Measurements from ENCODE around the gene NRCAM.

The NRCAM gene

DNA sequence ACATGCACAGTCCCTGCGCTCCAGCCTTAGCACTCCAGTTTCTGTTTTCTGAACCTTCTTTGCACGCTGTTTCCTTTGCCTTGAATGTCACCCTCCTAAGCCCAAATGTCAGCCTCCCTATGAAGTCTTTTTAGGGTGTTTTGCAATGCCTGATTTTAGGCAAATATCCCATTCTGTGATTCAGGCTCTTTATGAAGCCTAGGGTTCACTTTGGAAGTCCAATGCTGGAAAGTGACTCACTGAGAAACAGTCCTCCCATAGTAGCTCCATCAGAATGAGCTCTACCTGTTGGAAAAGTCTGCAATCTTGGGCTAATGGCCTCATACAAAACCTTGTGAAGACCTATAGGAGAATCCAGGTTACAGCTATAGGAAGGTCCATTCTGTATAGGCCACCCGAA is 331.4 kb downstream of the NRCAM start:
- no peak for TF ChIP-seq SPI1 (IDR thresholded peaks at IDR 0.05; ENCODE audit: low read depth, low read length)
- TF ChIP-seq POLR2AphosphoS5 (IDR thresholded peaks at IDR 0.05; ENCODE audit: low read depth, low read length), result no peak
- TF ChIP-seq POU2F2 (IDR thresholded peaks at IDR 0.05; ENCODE audit: low read depth, low read length), result no peak
- no peak for TF ChIP-seq PAX5 (IDR thresholded peaks at IDR 0.05; ENCODE audit: insufficient read depth, low read length, severe bottlenecking)
- no peak for TF ChIP-seq POLR2A (IDR thresholded peaks at IDR 0.05; ENCODE audit: low read depth, low read length)
- no peak for TF ChIP-seq TAF1 (IDR thresholded peaks at IDR 0.05; ENCODE audit: low read depth, low read length)
- no peak for FAIRE-seq

DNA sequence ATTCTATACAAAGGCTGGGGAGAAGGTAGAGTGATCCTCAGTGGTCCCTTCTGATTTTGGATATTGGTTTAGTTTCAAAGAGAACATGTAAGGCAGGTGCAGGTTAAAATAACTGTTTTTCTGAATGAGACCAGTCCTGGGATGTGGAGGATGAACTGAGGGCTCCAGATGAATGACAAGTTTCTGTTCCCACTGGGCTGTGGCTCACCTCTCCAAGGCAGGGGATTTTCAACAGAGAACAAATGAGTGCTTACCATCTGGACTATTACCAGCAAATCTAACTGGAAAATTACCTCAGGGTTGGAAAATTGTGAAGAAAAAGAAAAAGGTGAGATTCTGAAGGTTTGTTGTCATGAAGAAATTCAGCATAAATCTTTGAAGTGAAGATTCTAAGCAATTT is 334.1 kb downstream of the NRCAM start:
- FAIRE-seq (no peak), DNase-seq (ENCODE audit: insufficient read length, low spot score) (no peak)
- no peak for TF ChIP-seq PAX5 (IDR thresholded peaks at IDR 0.05; ENCODE audit: insufficient read depth, low read length, severe bottlenecking)
- peak; percentile 56 for TF ChIP-seq SPI1 (IDR thresholded peaks at IDR 0.05; ENCODE audit: low read depth, low read length)
- TF ChIP-seq POU2F2 (IDR thresholded peaks at IDR 0.05; ENCODE audit: low read depth, low read length), result no peak
- no peak for TF ChIP-seq POLR2A (IDR thresholded peaks at IDR 0.05; ENCODE audit: low read depth, low read length)
- no peak for TF ChIP-seq POLR2AphosphoS5 (IDR thresholded peaks at IDR 0.05; ENCODE audit: low read depth, low read length)

More for the DNA sequence above, 331.4 kb downstream of the NRCAM start:
- no peak for DNase-seq (ENCODE audit: insufficient read length, low spot score)

DNA sequence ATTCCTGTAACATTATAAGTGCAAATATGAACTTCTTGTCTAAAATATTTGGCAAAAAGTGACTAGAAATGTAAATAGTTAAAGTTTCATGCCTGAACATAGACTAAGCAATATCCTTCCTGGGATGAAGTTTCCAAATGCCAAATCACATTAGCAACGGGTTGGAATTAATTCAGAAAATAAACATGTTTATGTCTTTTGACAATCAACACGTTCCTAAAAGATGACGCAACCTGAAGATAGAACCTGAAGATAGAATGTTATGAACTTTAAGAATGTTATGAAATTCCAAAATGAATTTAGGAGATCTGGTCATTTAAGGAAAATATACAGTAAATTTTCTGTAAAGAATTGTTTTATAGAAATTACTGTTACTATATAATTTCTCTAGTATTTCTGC is 335.3 kb downstream of the NRCAM start:
- TF ChIP-seq SPI1 (IDR thresholded peaks at IDR 0.05; ENCODE audit: low read depth, low read length) (no peak), POU2F2 (IDR thresholded peaks at IDR 0.05; ENCODE audit: low read depth, low read length) (no peak), PAX5 (IDR thresholded peaks at IDR 0.05; ENCODE audit: insufficient read depth, low read length, severe bottlenecking) (no peak)
- DNase-seq (ENCODE audit: insufficient read length, low spot score) (no peak), FAIRE-seq (no peak)

DNA sequence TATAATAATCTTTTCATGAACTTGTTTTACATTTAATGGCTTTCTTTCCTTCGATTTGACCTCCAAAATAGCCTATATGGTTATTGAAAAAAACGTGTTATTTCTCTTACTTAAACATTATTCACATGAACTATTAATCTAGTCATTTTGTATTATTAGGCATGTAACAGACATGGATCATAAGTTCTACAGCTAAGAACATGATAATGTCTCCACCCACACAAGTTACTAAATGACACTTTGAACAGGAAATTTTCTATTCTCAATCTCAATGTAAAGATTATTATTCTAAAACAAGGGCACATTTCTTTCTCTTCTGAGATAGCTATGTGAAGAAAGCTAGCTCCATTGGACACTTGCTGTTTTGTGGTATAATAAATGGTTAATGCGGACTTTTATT is 336.0 kb downstream of the NRCAM start:
- FAIRE-seq, result peak; percentile 26
- DNase-seq (ENCODE audit: insufficient read length, low spot score), result no peak
- TF ChIP-seq POLR2A (IDR thresholded peaks at IDR 0.05; ENCODE audit: low read depth, low read length) (no peak), POLR2AphosphoS5 (IDR thresholded peaks at IDR 0.05; ENCODE audit: low read depth, low read length) (no peak), SPI1 (IDR thresholded peaks at IDR 0.05; ENCODE audit: low read depth, low read length) (no peak), TAF1 (IDR thresholded peaks at IDR 0.05; ENCODE audit: low read depth, low read length) (no peak), PAX5 (IDR thresholded peaks at IDR 0.05; ENCODE audit: insufficient read depth, low read length, severe bottlenecking) (no peak), POU2F2 (IDR thresholded peaks at IDR 0.05; ENCODE audit: low read depth, low read length) (no peak)

DNA sequence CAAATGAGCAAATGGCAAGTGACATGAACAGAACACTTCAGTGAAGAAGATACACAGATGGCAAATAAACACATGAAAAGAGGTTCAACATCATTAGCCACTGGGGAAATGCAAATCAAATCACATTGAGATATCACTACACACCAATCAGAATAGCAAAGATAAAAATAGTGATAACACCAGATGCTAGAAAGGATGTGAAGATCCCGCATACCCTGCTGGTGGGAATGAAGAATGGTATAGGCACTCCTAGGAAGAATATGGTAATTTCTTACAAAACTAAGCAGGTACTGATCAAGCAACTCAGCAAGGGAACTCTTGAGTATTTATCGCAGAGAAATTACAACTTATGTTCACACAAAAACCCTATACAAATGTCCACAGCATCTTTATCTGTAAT is 337.3 kb downstream of the NRCAM start:
- no peak for DNase-seq (ENCODE audit: insufficient read length, low spot score)
- FAIRE-seq, result no peak
- TF ChIP-seq POLR2A (IDR thresholded peaks at IDR 0.05; ENCODE audit: low read depth, low read length), result no peak
- no peak for TF ChIP-seq PAX5 (IDR thresholded peaks at IDR 0.05; ENCODE audit: insufficient read depth, low read length, severe bottlenecking)
- TF ChIP-seq SPI1 (IDR thresholded peaks at IDR 0.05; ENCODE audit: low read depth, low read length), result no peak
- TF ChIP-seq POU2F2 (IDR thresholded peaks at IDR 0.05; ENCODE audit: low read depth, low read length), result no peak
- no peak for TF ChIP-seq POLR2AphosphoS5 (IDR thresholded peaks at IDR 0.05; ENCODE audit: low read depth, low read length)
- TF ChIP-seq TAF1 (IDR thresholded peaks at IDR 0.05; ENCODE audit: low read depth, low read length), result no peak

DNA sequence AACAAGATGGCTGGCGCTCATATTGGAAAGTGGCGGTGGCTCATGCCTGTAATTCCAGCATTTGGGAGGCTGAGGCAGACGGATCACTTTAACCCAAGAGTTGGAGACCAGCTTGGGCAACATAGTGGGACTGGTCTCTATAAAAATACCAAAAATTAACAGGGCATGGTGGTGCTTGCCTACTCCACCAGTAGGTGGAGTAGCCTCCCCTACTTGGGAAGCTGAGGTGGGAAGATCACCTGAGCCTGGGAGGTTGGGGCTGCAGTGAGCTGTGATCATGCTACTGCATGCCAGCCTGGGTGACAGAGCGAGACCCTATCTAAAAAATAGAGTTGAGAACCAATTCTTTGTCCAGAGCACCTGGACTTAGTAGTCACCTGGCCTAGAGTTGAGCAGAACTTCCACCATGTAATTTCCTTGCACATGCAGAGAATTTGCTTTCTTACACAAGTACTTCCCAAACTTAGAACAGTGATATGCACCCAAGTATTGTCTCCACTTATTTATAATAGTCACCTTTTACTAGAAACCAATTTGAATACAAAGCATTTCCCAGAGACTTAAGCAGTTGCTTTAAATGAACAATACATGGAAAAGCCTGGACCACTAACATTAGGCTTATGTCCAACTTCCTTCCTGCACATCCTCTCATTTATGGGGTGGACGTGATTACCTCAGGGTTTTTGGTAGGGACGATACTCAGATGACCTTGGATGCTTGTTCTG is 342.0 kb downstream of the NRCAM start:
- TF ChIP-seq POU2F2 (IDR thresholded peaks at IDR 0.05; ENCODE audit: low read depth, low read length) (0 out of 2 replicates have a peak, but pooled peaks have one; percentile 29), POLR2A (IDR thresholded peaks at IDR 0.05; ENCODE audit: low read depth, low read length) (no peak), SPI1 (IDR thresholded peaks at IDR 0.05; ENCODE audit: low read depth, low read length) (no peak), PAX5 (IDR thresholded peaks at IDR 0.05; ENCODE audit: insufficient read depth, low read length, severe bottlenecking) (no peak)
- DNase-seq (ENCODE audit: insufficient read length, low spot score) (no peak), FAIRE-seq (peak; percentile 93)

DNA sequence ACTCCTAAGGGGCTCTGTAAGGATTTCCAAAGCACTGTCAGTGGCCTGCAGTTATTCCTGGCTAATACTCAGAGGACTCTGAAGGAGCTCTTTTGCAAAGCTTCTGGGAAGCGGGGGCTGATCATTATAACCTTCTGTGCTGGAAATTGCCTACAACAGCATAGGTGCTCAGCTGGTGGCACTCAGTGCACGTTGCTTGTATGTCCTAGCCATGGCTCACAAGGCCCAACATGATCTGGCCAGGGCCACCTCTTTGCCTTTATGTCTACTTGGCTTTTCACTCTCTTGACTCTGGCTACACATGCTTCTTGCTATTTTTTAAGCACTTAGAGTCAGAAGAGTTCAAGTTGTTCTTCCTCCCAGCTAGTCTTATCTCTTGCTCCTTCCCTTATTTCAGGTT is 343.6 kb downstream of the NRCAM start:
- DNase-seq (ENCODE audit: insufficient read length, low spot score), result no peak
- no peak for TF ChIP-seq POU2F2 (IDR thresholded peaks at IDR 0.05; ENCODE audit: low read depth, low read length)
- no peak for TF ChIP-seq POLR2A (IDR thresholded peaks at IDR 0.05; ENCODE audit: low read depth, low read length)
- no peak for TF ChIP-seq TAF1 (IDR thresholded peaks at IDR 0.05; ENCODE audit: low read depth, low read length)
- no peak for TF ChIP-seq SPI1 (IDR thresholded peaks at IDR 0.05; ENCODE audit: low read depth, low read length)
- no peak for TF ChIP-seq POLR2AphosphoS5 (IDR thresholded peaks at IDR 0.05; ENCODE audit: low read depth, low read length)
- no peak for TF ChIP-seq PAX5 (IDR thresholded peaks at IDR 0.05; ENCODE audit: insufficient read depth, low read length, severe bottlenecking)
- no peak for FAIRE-seq

DNA sequence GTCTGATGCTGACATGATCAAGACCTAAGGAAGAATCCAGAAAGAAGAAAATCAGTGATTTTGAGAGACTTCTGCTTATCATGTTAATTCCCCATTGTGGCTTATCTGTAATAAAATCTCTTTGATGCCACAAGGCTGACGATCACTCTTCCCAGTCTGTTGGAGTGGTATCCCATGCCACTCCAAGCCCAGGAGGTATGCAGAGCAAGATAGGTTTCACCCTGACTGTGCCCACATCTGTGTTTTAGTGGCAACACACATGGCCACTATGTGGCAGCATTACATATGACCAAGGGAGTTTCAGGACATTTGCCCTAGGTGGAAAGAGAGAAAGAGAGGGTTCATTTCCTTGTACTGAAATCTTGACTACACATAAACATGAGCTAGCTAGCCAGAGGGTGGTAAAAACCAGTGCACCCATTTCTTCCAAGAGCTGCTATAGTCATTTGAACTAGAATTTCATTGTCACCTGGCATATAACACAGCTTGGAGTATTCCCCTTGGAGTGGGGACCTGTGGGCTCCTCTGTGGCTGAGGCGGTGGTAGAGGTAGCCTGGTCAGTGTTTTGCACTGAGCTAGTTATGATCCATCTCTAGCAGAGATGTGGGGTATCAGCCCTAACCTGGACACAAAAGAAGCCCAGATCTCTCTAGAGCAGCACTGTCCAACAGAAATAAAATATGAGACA is 346.9 kb downstream of the NRCAM start:
- DNase-seq (ENCODE audit: insufficient read length, low spot score) (no peak), FAIRE-seq (peak; percentile 92)
- TF ChIP-seq PAX5 (IDR thresholded peaks at IDR 0.05; ENCODE audit: insufficient read depth, low read length, severe bottlenecking) (no peak), SPI1 (IDR thresholded peaks at IDR 0.05; ENCODE audit: low read depth, low read length) (no peak), POU2F2 (IDR thresholded peaks at IDR 0.05; ENCODE audit: low read depth, low read length) (no peak), POLR2A (IDR thresholded peaks at IDR 0.05; ENCODE audit: low read depth, low read length) (no peak), POLR2AphosphoS5 (IDR thresholded peaks at IDR 0.05; ENCODE audit: low read depth, low read length) (no peak), TAF1 (IDR thresholded peaks at IDR 0.05; ENCODE audit: low read depth, low read length) (no peak)

DNA sequence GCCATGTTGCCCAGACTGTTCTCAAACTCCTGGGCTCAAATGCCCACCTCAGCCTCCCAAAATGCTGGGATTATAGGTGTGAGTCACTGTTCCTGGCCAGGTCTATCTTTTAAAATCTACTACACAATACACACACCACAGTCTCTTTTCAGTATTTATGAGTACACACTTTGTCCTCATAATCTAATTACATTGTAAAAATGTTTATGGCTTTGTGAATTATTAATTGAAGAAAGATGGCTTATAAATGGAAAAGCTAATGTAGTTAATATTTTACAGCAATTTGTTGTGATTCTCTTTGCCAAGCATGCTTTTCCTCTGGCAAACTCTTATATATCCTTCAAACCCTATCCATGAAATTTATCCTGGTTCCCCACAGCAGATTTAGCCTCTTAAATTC is 348.1 kb downstream of the NRCAM start:
- no peak for TF ChIP-seq POU2F2 (IDR thresholded peaks at IDR 0.05; ENCODE audit: low read depth, low read length)
- no peak for TF ChIP-seq POLR2AphosphoS5 (IDR thresholded peaks at IDR 0.05; ENCODE audit: low read depth, low read length)
- no peak for TF ChIP-seq SPI1 (IDR thresholded peaks at IDR 0.05; ENCODE audit: low read depth, low read length)
- TF ChIP-seq TAF1 (IDR thresholded peaks at IDR 0.05; ENCODE audit: low read depth, low read length), result no peak
- no peak for TF ChIP-seq PAX5 (IDR thresholded peaks at IDR 0.05; ENCODE audit: insufficient read depth, low read length, severe bottlenecking)
- no peak for TF ChIP-seq POLR2A (IDR thresholded peaks at IDR 0.05; ENCODE audit: low read depth, low read length)
- DNase-seq (ENCODE audit: insufficient read length, low spot score) (no peak), FAIRE-seq (no peak)

Measured in GM12891 (cell line).